H1 (cell line): ENCODE measurements around the gene GYS2. TPM values are rescaled to one million over a fixed set of nuclear protein-coding genes. Genes with fewer than 3 reads are reported as not detected.

ENCODE experiments used
- CTCF ChIA-PET: fragments of 300-600 bp; sonication (Branson Sonifier 250); formaldehyde crosslinking; loops from one replicate; lab custom pipeline; 2021; ENCODE audit not compliant: partially characterized antibody; lab: Charles Lee
- POLR2A ChIA-PET: fragments of 300-600 bp; sonication (Branson Sonifier 250); formaldehyde crosslinking; loops from one replicate; lab custom pipeline; 2021; ENCODE audit warnings: inconsistent platforms; ENCODE audit not compliant: partially characterized antibody; lab: Charles Lee
- DNase-seq, 2 experiments: peaks; one replicate each; pipeline versions ENCODE4 v3.0.0 to v3.0.0-alpha.2; 2010 to 2022; ENCODE audit warnings: low spot score in 2 of 2, low read depth in 1 of 2, mixed read lengths in 1 of 2
- FAIRE-seq: peaks from 2 replicates; lab custom pipeline; 2011; peaks lifted over from hg19 to GRCh38; lab: Jason Lieb, UNC
- H2AFZ ChIP-seq: 2 replicates; pipeline ENCODE4 v1.8.1; 2012; ENCODE audit warnings: low read length, inconsistent platforms
- H2AK5ac ChIP-seq: 2 replicates; pipeline ENCODE4 v1.6.1; 2013; ENCODE audit warnings: low read depth, low read length
- H2BK120ac ChIP-seq: replicated peaks from 2 replicates; pipeline ENCODE3; 2013; ENCODE audit warnings: low read depth, low read length, inconsistent platforms
- H2BK12ac ChIP-seq: 2 replicates; pipeline ENCODE4 v1.6.1; 2013; ENCODE audit warnings: low read depth, low read length
- H2BK15ac ChIP-seq: 2 replicates; pipeline ENCODE4 v1.6.1; 2013; ENCODE audit warnings: low read length
- H2BK20ac ChIP-seq: 2 replicates; pipeline ENCODE4 v1.6.1; 2013; ENCODE audit warnings: low read length
- H2BK5ac ChIP-seq: 2 replicates; pipeline ENCODE4 v1.6.1; 2013; ENCODE audit warnings: low read depth, low read length
- H3K14ac ChIP-seq: 2 replicates; pipeline ENCODE4 v1.6.1; 2013; ENCODE audit warnings: inconsistent platforms; ENCODE audit not compliant: insufficient read length
- H3K18ac ChIP-seq: 2 replicates; pipeline ENCODE4 v1.6.1; 2013; ENCODE audit warnings: low read length; ENCODE audit errors: extremely low read depth
- H3K23ac ChIP-seq: 2 replicates; pipeline ENCODE4 v1.6.1; 2013; ENCODE audit warnings: inconsistent platforms; ENCODE audit not compliant: insufficient read length
- H3K23me2 ChIP-seq: 2 replicates; pipeline ENCODE4 v1.6.1; 2013; ENCODE audit warnings: low read depth, low read length
- H3K27ac ChIP-seq: 2 replicates; pipeline ENCODE4 v1.6.1; 2011; ENCODE audit warnings: low read depth, low read length, inconsistent platforms
- H3K27me3 ChIP-seq, 4 experiments: replicated peaks in 1 of 4; 1 replicate in 1 of 4; 2 replicates in 3 of 4; pipeline versions ENCODE4 v1.6.1 to v1.8.1; 2011 to 2013; ENCODE audit warnings: low read length in 3 of 4, mild to moderate bottlenecking in 3 of 4, inconsistent platforms in 2 of 4, mixed read lengths in 2 of 4, moderate library complexity in 1 of 4; ENCODE audit not compliant: control insufficient read depth in 3 of 4, insufficient read depth in 3 of 4; ENCODE audit errors: extremely low read depth in 1 of 4
- H3K36me3 ChIP-seq, 4 experiments: 2 replicates each; pipeline versions ENCODE4 v1.6.1 to v1.8.1; 2011 to 2013; ENCODE audit warnings: mild to moderate bottlenecking in 4 of 4, low read length in 3 of 4, moderate library complexity in 2 of 4, control low read depth in 1 of 4, inconsistent platforms in 1 of 4; ENCODE audit not compliant: insufficient read depth in 4 of 4, control insufficient read depth in 2 of 4
- H3K4ac ChIP-seq: replicated peaks from 2 replicates; pipeline ENCODE3; 2013; ENCODE audit warnings: low read length, low read depth, mixed read lengths, inconsistent platforms; ENCODE audit not compliant: insufficient read length
- H3K4me1 ChIP-seq, 4 experiments: replicated peaks in 1 of 4; 1 replicate in 1 of 4; 2 replicates in 3 of 4; pipeline versions ENCODE4 v1.6.1 to v1.8.1; 2011 to 2013; ENCODE audit warnings: low read length in 3 of 4, inconsistent platforms in 2 of 4, mixed read lengths in 1 of 4; ENCODE audit not compliant: insufficient read depth in 4 of 4, control insufficient read depth in 3 of 4
- H3K4me2 ChIP-seq, 2 experiments: 2 replicates each; pipeline versions ENCODE4 v1.6.1 to v1.8.1; 2011 to 2013; ENCODE audit warnings: low read depth in 2 of 2, low read length in 2 of 2, control low read depth in 1 of 2, inconsistent platforms in 1 of 2, mild to moderate bottlenecking in 1 of 2; ENCODE audit not compliant: insufficient read depth in 1 of 2
- H3K4me3 ChIP-seq, 4 experiments: fragments of 200-600, 300-600 bp in 1 of 4; sonication (generic), shearing (Covaris generic), sonication (Bioruptor Twin) in 1 of 4; 2 replicates each; pipeline versions ENCODE4 v1.5.1 to v1.8.1; 2011 to 2016; ENCODE audit warnings: low read length in 4 of 4, low read depth in 3 of 4, control low read depth in 2 of 4, inconsistent platforms in 2 of 4, mild to moderate bottlenecking in 2 of 4, mixed read lengths in 1 of 4, moderate library complexity in 1 of 4; ENCODE audit not compliant: insufficient read depth in 2 of 4; ENCODE audit errors: extremely low read depth in 1 of 4
- H3K56ac ChIP-seq: replicated peaks from 2 replicates; pipeline ENCODE3; 2013; ENCODE audit warnings: low read depth, mild to moderate bottlenecking, mixed read lengths, low read length, inconsistent platforms; ENCODE audit not compliant: insufficient read length
- H3K79me1 ChIP-seq: 2 replicates; pipeline ENCODE4 v1.6.1; 2013; ENCODE audit warnings: low read depth, low read length, control low read depth
- H3K79me2 ChIP-seq, 2 experiments: 2 replicates each; pipeline versions ENCODE4 v1.6.1 to v1.8.1; 2012 to 2013; ENCODE audit warnings: low read length in 2 of 2, mild to moderate bottlenecking in 2 of 2, inconsistent platforms in 1 of 2; ENCODE audit not compliant: insufficient read depth in 2 of 2, control insufficient read depth in 1 of 2
- H3K9ac ChIP-seq, 4 experiments: replicated peaks in 1 of 4; 1 replicate in 1 of 4; 2 replicates in 3 of 4; pipeline versions ENCODE4 v1.6.1 to v1.8.1; 2011 to 2013; ENCODE audit warnings: low read depth in 3 of 4, low read length in 3 of 4, control low read depth in 2 of 4, mild to moderate bottlenecking in 2 of 4, moderate library complexity in 2 of 4, inconsistent platforms in 1 of 4; ENCODE audit errors: extremely low read depth in 1 of 4
- H3K9me3 ChIP-seq, 2 experiments: 2 replicates each; pipeline versions ENCODE4 v1.6.1 to v1.8.1; 2012 to 2013; ENCODE audit warnings: mild to moderate bottlenecking in 2 of 2, moderate library complexity in 2 of 2, control low read depth in 1 of 2, inconsistent platforms in 1 of 2, low read depth in 1 of 2, low read length in 1 of 2, mixed read lengths in 1 of 2; ENCODE audit not compliant: insufficient read depth in 2 of 2
- H4K20me1 ChIP-seq, 2 experiments: replicated peaks in 1 of 2; 2 replicates each; pipeline versions ENCODE3 to v1.8.1; 2011 to 2013; ENCODE audit warnings: inconsistent platforms in 2 of 2, low read length in 2 of 2, mild to moderate bottlenecking in 1 of 2; ENCODE audit not compliant: insufficient read depth in 2 of 2, control insufficient read depth in 1 of 2
- H4K5ac ChIP-seq: 2 replicates; pipeline ENCODE4 v1.6.1; 2013; ENCODE audit warnings: low read length, low read depth, mixed read lengths, inconsistent platforms; ENCODE audit not compliant: insufficient read length
- H4K8ac ChIP-seq: 2 replicates; pipeline ENCODE4 v1.8.0; 2013; ENCODE audit warnings: mild to moderate bottlenecking, moderate library complexity, low read length, inconsistent platforms; ENCODE audit not compliant: insufficient read depth; ENCODE audit errors: extremely low read depth
- H4K91ac ChIP-seq: replicated peaks from 2 replicates; pipeline ENCODE3; 2013; ENCODE audit warnings: low read length, mixed read lengths, inconsistent platforms; ENCODE audit not compliant: insufficient read length
- BCL11A ChIP-seq, 2 experiments: IDR thresholded peaks; one replicate each; pipeline ENCODE4 v1.6.1; 2011; ENCODE audit warnings: low read depth in 2 of 2, low read length in 2 of 2, mild to moderate bottlenecking in 2 of 2
- CEBPB ChIP-seq: IDR thresholded peaks from 2 replicates; pipeline ENCODE4 v1.6.1; 2012; ENCODE audit warnings: low read depth, low read length
- CREB1 ChIP-seq: IDR thresholded peaks from 2 replicates; pipeline ENCODE4 v1.6.1; 2012; ENCODE audit warnings: inconsistent platforms
- HDAC2 ChIP-seq, 2 experiments: fragments of 300-600 bp in 1 of 2; sonication (generic) in 1 of 2; IDR thresholded peaks; 2 replicates each; pipeline ENCODE4 v1.6.1; 2011 to 2012; ENCODE audit warnings: low read depth in 2 of 2, low read length in 2 of 2, mild to moderate bottlenecking in 2 of 2, moderate library complexity in 2 of 2, borderline replicate concordance in 1 of 2, inconsistent platforms in 1 of 2
- MAX ChIP-seq: IDR thresholded peaks from 2 replicates; pipeline ENCODE4 v1.6.1; 2012; ENCODE audit warnings: inconsistent platforms
- POLR2A ChIP-seq, 2 experiments: IDR thresholded peaks; 1 replicate in 1 of 2; 2 replicates in 1 of 2; pipeline ENCODE4 v1.6.1; 2011; ENCODE audit warnings: low read depth in 2 of 2, low read length in 2 of 2, mild to moderate bottlenecking in 2 of 2; ENCODE audit errors: control extremely low read depth in 1 of 2
- RBBP5 ChIP-seq: IDR thresholded peaks from 2 replicates; pipeline ENCODE4 v1.7.1; 2012; ENCODE audit warnings: low read depth, mild to moderate bottlenecking, inconsistent platforms, low read length, moderate library complexity, borderline replicate concordance
- RNF2 ChIP-seq: fragments of 200-900, 300-1000 bp; sonication (generic); IDR thresholded peaks from 2 replicates; pipeline ENCODE4 v1.7.1; 2016; ENCODE audit warnings: borderline replicate concordance, low read depth, mild to moderate bottlenecking, antibody characterized with exemption, low read length; ENCODE audit not compliant: poor library complexity, severe bottlenecking; ENCODE audit errors: missing control alignments
- SRF ChIP-seq: IDR thresholded peaks from 2 replicates; pipeline ENCODE4 v1.6.1; 2011; ENCODE audit warnings: mild to moderate bottlenecking, low read depth, low read length, moderate library complexity
- TCF12 ChIP-seq: IDR thresholded peaks from 2 replicates; pipeline ENCODE4 v1.6.1; 2011; ENCODE audit warnings: low read depth, mild to moderate bottlenecking, low read length
- YY1 ChIP-seq: IDR thresholded peaks from 2 replicates; pipeline ENCODE4 v1.6.1; 2011; ENCODE audit warnings: low read depth, mild to moderate bottlenecking, low read length
- ZNF274 ChIP-seq: IDR thresholded peaks from 2 replicates; pipeline ENCODE4 v1.7.0; 2012; ENCODE audit warnings: low read length, borderline replicate concordance; ENCODE audit errors: extremely low read depth
- WGBS, 2 experiments: shearing (Covaris generic) in 1 of 2; methylation state at CpG; one replicate each; pipeline versions ENCODE4 v1.1.6 to v1.1.7; 2013 to 2015; ENCODE audit warnings: low lambda C conversion rate in 2 of 2, mixed read lengths in 2 of 2, inconsistent platforms in 1 of 2, low coverage in 1 of 2, missing lambda C conversion rate in 1 of 2; ENCODE audit not compliant: insufficient replicate concordance in 2 of 2, insufficient coverage in 1 of 2, insufficient read length in 1 of 2; ENCODE audit errors: extremely low coverage in 1 of 2, missing lambda C conversion rate in 1 of 2; 5-methylcytosine and 5-hydroxymethylcytosine counted together
- polyA plus RNA-seq, 7 experiments: library from polyadenylated mRNA; depleted of rRNA in 3 of 7; stranded (reverse) in 5 of 7; unstranded in 2 of 7; fragments of >200 nt in 5 of 7; fragments of 200-250 nt in 2 of 7; gene quantifications; 1 replicate in 5 of 7; 2 replicates in 1 of 7; 4 replicates in 1 of 7; pipeline versions ENCODE4 v1.2.1 to v1.2.3, GENCODE V29; 2011 to 2013; ENCODE audit warnings: missing spikeins in 2 of 7, mixed read lengths in 2 of 7
- total RNA-seq: library from RNA; stranded (reverse); fragmentation: NEBNext Ultra II Directional; extraction: Animal tissue kit (Norgen Biotek cat#: 25700); gene quantifications from 2 replicates; pipeline ENCODE4 v1.2.1, GENCODE V29; 2021

Gene GYS2
- total and polyA plus RNA-seq, 2 of the 8 experiments (the other 6 are each of a cell fraction or from before 2014, with no cell fraction given), result not detected

GRCh38 chr12:21642707-21643389 lies 38.2 kb upstream of the GYS2 start:
- Histone ChIP-seq H3K14ac (no peak overlapping the region), H3K27me3 (no peaks in the 10 kb centered on the region), H2AK5ac (no peak overlapping the region), H3K18ac (no peak overlapping the region), H3K4me3 (no peak overlapping the region), H2BK12ac (no peak overlapping the region), H2BK5ac (no peak overlapping the region), H4K20me1 (peaks cover 3 to 4% of the 10 kb centered on the region in 2 experiments), H2BK15ac (no peak overlapping the region), H4K91ac (no peak overlapping the region), H2AFZ (no peak overlapping the region), H4K8ac (no peak overlapping the region), H3K9me3 (no peaks in the 10 kb centered on the region), H3K4me1 (peaks cover 0 to 4% (median 2%) of the 10 kb centered on the region in 4 experiments; a peak in 1 of 7 replicates), H3K4me2 (no peak overlapping the region), H3K9ac (no peak overlapping the region), H4K5ac (no peak overlapping the region), H3K27ac (no peak overlapping the region), H3K23ac (no peak overlapping the region), H3K79me2 (peaks cover 0 to 57% of the 10 kb centered on the region in 2 experiments; a peak in 2 of 4 replicates), H2BK120ac (no peak overlapping the region), H3K79me1 (peaks cover 2% of the 10 kb centered on the region; the same call in 1 of the 2 replicates), H3K4ac (no peak overlapping the region), H3K36me3 (peaks cover 42 to 99% (median 79%) of the 10 kb centered on the region in 4 experiments), H2BK20ac (no peak overlapping the region), H3K23me2 (no peaks in the 10 kb centered on the region), H3K56ac (no peak overlapping the region)
- DNase-seq, result no peak
- 64% methylated on average over 1 of the region's 1 CpG; no CpG with 5 or more reads in 1 of the 2 experiments for WGBS, 2 experiments
- TF ChIP-seq SRF (no peak), CEBPB (no peak), RNF2 (no peak), BCL11A (IDR thresholded peaks at IDR 0.05; ENCODE audit: low read depth in 2 of 2, low read length in 2 of 2) (no peak), MAX (no peak), YY1 (no peak), HDAC2 (IDR thresholded peaks at IDR 0.05; ENCODE audit: borderline replicate concordance in 1 of 2, low read depth in 2 of 2, low read length in 2 of 2) (no peak), CREB1 (no peak), POLR2A (IDR thresholded peaks at IDR 0.05; ENCODE audit: control extremely low read depth in 1 of 2, low read depth in 2 of 2, low read length in 2 of 2) (no peak), ZNF274 (no peak), RBBP5 (no peak), TCF12 (no peak)
- CTCF ChIA-PET, result interaction anchor here (1.3 to 1.5 kb wide), 2 partner anchors 29 to 38 kb away, joined by 3 to 4 read pairs; no protein-coding TSS in a partner anchor
- FAIRE-seq, result no peak
- POLR2A ChIA-PET, result interaction anchor here (1.3 to 6.5 kb wide), 7 partner anchors 9 to 141 kb away, joined by 4 to 86 read pairs (median 12); partner anchors contain the start of genes GOLT1B, LDHB and RECQL
